ENCODE measurements around the gene PERM1. TPM values are rescaled to one million over a fixed set of nuclear protein-coding genes. Genes with fewer than 3 reads are reported as not detected.

The PERM1 gene
- total RNA-seq, 4 donors from 2014 or later, result 0.94 TPM; not detected in 3

DNA sequence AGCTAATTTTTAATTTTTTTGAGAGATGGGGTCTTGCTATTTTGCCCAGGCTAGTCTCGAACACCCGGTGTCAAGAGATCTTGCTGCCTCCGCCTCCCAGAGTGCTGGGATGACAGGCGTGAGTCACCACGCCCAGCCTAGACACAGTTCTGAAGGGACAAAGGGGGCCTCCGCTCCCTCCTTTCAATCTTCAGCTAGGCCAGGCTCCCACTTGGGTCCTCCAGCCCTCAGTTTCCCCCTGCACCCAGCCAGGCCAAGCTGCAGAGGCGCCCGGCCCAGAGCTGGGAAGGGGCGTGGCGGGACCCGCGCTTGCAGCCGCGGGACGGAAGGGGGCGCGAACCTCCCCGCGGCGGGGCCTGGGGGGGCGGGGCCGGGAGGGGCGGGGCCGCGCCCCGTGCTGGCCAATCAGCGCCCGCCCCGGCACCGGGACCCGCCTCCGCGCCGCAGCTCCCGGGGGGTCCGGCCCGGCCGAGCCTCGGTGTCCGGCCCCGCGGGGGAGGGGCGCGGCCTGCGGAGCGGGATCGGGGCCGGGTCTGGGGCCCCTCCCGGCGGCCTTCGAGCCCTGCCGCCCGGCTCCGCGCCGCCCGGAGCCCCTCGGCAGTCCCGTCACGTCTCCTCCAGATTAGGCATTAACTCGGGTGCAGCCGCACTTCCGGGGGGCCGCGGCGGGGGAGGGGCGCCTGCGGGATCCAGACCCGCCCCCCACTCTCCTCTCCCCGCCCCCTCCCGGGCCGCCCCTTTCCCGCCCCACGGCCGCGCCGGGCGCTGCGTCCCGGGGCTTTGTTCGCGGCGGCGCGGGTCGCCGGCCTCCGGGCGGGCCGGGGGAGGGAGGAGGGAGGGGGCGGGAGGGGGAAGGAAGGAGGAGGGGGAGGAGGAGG lies 37.5 kb upstream of the PERM1 start:
- TF ChIP-seq, protein P1, sequence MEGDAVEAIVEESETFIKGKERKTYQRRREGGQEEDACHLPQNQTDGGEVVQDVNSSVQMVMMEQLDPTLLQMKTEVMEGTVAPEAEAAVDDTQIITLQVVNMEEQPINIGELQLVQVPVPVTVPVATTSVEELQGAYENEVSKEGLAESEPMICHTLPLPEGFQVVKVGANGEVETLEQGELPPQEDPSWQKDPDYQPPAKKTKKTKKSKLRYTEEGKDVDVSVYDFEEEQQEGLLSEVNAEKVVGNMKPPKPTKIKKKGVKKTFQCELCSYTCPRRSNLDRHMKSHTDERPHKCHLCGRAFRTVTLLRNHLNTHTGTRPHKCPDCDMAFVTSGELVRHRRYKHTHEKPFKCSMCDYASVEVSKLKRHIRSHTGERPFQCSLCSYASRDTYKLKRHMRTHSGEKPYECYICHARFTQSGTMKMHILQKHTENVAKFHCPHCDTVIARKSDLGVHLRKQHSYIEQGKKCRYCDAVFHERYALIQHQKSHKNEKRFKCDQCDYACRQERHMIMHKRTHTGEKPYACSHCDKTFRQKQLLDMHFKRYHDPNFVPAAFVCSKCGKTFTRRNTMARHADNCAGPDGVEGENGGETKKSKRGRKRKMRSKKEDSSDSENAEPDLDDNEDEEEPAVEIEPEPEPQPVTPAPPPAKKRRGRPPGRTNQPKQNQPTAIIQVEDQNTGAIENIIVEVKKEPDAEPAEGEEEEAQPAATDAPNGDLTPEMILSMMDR (IDR thresholded peaks at IDR 0.05; ENCODE audit: low read depth), result no peak

DNA sequence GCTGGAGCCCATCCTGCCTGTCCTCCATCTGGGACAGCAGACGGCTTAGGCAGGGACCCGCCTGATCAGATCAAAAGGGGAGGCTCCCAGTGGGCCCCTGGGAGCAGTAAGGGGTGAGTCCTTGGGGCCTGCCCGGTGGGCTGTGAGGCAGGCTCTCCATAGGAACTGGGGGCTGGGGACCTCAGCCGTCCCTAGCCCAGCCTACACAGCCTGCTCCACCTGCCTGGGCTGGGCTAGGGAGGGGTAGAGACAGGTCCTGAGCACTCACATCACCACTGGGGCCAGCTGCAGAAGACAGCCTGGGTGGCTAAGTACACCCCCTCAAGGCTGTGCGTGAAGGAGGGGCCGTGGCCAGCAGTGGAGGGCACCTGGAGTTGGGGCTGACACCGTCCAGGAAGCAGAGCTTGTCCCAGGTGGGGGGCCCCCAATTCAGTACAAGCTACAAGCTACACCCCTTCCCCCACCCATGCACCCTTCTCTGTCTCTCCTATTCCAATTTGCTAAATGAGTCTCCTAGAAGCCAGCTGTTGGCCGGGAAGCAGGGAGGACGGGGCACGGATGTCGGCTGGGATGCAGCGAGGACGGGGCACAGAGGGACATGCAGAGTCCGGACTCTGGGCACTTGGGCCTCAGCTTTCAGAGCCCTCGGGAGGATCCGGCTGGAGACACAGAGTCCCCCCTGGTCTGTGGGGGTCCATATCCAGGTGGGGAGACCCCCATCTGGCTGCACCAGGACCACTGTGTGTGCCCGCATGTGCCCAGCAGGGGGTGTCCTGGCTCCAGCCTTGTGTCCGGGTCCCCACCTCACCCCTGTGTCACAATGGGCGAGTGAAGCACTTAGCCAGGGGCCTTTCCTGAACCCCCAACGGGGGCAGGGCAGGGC lies 33.1 kb upstream of the PERM1 start:
- TF ChIP-seq, protein P1 (IDR thresholded peaks at IDR 0.05; ENCODE audit: low read depth), result no peak

DNA sequence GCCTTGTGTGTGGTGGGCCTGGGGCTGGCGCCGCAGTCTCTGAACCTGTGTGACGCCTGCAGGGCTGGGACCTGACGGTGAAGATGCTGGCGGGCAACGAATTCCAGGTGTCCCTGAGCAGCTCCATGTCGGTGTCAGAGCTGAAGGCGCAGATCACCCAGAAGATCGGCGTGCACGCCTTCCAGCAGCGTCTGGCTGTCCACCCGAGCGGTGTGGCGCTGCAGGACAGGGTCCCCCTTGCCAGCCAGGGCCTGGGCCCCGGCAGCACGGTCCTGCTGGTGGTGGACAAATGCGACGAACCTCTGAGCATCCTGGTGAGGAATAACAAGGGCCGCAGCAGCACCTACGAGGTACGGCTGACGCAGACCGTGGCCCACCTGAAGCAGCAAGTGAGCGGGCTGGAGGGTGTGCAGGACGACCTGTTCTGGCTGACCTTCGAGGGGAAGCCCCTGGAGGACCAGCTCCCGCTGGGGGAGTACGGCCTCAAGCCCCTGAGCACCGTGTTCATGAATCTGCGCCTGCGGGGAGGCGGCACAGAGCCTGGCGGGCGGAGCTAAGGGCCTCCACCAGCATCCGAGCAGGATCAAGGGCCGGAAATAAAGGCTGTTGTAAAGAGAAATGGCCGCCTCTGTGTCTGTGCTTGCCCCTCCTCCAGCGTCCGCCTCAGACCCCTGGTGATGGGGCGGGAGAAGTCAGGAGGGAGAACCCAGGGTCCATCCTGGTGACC lies 32.2 kb upstream of the PERM1 start:
- TF ChIP-seq, protein P1 (IDR thresholded peaks at IDR 0.05; ENCODE audit: low read depth), result no peak

DNA sequence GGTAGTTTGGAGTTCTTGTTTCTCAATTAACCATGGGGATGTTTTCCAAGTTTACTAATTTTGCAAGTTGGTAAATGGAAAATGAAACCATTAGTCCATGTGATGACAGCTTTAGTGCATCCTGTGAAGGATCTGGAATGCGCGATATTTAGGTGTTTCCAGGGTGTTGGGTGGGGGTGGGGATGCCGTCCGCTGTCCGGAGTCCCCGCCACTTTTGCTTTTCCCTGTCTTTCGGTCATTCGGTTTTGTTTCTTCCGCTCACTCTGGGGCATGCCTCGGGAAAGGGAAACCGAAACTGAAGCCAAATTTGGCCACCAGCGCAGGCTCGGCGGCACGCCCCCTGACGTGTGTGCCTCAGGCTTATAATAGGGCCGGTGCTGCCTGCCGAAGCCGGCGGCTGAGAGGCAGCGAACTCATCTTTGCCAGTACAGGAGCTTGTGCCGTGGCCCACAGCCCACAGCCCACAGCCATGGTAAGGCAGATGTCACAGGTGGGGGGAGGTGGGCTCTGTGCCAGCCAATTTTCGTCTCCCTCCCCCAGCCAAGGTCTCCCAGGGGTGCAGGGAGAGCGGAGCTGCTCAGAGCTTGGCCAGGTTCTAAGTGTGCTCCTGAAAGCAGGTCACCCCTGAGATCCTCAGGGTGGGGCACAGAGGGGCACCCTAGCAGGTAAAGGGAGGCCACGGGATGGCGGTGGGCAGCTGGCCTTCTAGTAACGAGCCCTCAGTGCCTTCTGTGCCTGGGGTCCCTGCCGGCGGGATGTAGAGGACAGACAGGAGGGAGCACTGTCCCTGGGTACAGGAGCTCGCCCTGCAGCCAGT lies 31.4 kb upstream of the PERM1 start, which contains the start of gene ISG15:
ISG15 (plus strand) TSS at position 393 of the 817 bp plus-strand sequence; CDS start at position 470, 77 bp downstream.
- TF ChIP-seq, protein P1 (IDR thresholded peaks at IDR 0.05; ENCODE audit: low read depth), result no peak

DNA sequence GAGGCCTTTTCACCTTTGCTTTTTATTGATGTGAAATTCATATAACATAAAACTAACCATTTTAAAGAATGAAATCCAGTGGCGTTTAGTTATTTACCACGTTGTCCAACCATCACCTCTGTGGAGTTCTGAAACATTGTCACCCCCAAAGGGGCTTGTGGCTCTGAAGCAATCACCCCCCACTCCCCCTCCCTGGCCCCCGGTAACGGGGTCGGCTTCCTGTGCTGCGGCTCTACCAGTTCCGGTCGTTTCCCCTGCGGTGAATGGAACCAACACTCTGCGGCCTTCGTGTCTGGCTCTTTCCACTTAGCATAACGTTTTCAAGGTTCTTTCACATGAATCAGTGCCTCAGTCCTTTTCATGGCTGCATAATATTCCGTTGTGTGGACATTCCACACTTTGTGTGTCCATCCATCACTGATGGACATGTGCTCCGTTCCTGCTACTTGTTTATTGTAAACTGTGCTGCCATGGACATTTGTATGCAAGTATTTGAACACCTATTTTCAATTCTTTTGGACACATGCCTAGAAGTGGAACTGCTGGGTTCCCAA lies 29.6 kb upstream of the PERM1 start:
- TF ChIP-seq, protein P1 (IDR thresholded peaks at IDR 0.05; ENCODE audit: low read depth), result no peak
